ENCODE data around the gene OR8D1.

OR8D1 gene

DNA sequence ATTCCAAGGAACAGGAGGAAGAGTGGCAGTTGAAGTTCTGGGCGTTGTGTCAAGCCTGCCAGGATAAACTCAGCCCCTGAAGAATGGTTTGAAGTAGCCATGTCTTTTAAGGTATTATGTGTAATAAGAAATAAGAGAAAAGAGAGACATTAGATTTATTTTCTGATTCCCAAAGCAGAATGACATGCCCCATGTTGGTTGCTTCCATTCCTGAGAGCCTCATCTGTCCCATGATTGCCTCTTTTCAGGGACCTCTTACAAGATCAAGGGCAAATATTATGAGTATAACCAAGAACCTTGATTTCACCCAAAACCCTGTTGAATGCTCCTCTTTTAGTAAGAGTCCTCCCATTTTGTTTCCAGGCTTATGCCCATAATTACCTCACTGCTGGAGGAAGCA, 6.3 kb upstream of the OR8D1 start, which contains the start of gene OR8D2:
Gene OR8D2, minus strand, starts transcription at position 101 of the 400 bp plus-strand sequence. Its CDS starts 0 bp downstream, at position 101.
- no peaks in the 10 kb centered on the region for H3K36me3 ChIP-seq
- no peak for DNase-seq
- H3K27me3 ChIP-seq (ENCODE audit: insufficient read depth, low read depth, severe bottlenecking), result no peaks in the 10 kb centered on the region
- no peak within 1 kb of the TSS for H3K27ac ChIP-seq
- H3K9me3 ChIP-seq (ENCODE audit: severe bottlenecking), result no peaks in the 10 kb centered on the region
- H3K4me3 ChIP-seq (ENCODE audit: low read depth, low read length), result no peak within 1 kb of the TSS
- TF ChIP-seq, protein P1, sequence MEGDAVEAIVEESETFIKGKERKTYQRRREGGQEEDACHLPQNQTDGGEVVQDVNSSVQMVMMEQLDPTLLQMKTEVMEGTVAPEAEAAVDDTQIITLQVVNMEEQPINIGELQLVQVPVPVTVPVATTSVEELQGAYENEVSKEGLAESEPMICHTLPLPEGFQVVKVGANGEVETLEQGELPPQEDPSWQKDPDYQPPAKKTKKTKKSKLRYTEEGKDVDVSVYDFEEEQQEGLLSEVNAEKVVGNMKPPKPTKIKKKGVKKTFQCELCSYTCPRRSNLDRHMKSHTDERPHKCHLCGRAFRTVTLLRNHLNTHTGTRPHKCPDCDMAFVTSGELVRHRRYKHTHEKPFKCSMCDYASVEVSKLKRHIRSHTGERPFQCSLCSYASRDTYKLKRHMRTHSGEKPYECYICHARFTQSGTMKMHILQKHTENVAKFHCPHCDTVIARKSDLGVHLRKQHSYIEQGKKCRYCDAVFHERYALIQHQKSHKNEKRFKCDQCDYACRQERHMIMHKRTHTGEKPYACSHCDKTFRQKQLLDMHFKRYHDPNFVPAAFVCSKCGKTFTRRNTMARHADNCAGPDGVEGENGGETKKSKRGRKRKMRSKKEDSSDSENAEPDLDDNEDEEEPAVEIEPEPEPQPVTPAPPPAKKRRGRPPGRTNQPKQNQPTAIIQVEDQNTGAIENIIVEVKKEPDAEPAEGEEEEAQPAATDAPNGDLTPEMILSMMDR (IDR thresholded peaks at IDR 0.05; ENCODE audit: low read depth, low read length), result no peak

DNA sequence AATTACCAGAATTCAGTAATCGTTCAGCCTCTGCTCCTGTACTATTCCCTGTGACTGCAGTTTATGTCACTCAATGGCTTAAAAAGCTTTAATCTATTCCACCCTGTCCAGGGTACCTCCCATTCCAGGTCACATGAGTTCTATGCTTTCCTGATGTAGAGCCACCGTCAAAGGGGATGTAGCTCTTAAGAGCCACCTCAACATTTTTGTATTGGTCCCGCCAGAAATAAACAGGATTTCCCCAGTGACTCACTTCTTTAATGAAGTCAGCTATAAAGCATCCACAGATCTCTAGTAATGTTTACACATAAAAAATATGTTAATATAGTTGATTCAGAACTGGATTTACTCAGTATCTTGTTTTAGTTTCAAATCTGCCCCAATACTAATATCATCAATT, 1.3 kb upstream of the OR8D1 start:
- DNase-seq, result no peak
- H3K27me3 ChIP-seq (ENCODE audit: insufficient read depth, low read depth, severe bottlenecking), result no peaks in the 10 kb centered on the region
- no peak overlapping the region for H3K27ac ChIP-seq
- no peaks in the 10 kb centered on the region for H3K9me3 ChIP-seq (ENCODE audit: severe bottlenecking)
- no peaks in the 10 kb centered on the region for H3K36me3 ChIP-seq
- TF ChIP-seq, protein P1 (IDR thresholded peaks at IDR 0.05; ENCODE audit: low read depth, low read length), result no peak
- H3K4me3 ChIP-seq (ENCODE audit: low read depth, low read length), result no peak overlapping the region

DNA sequence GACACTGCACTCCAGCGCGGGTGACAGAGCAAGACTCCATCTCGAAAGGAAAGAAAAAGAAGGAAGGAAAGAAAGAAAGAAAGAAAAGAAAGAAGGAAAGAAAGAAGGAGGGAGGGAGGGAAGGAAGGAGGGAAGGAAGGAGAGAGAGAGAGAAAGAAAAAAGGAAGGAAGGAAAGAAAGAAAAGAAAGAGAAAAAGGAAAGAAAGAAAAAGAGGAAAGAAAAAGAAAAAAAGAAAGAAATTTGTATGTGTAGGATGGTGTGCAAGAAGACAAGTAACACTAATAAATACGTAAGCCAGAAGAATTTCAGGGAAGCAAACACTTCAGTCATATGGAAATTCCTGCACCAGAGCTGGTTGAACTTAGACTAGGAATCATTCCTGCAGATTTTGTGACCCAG, 618 bp downstream of the OR8D1 start:
- H3K36me3 ChIP-seq, result no peaks in the 10 kb centered on the region
- no peak overlapping the region for H3K27ac ChIP-seq
- H3K9me3 ChIP-seq (ENCODE audit: severe bottlenecking), result no peaks in the 10 kb centered on the region
- TF ChIP-seq, protein P1 (IDR thresholded peaks at IDR 0.05; ENCODE audit: low read depth, low read length), result no peak
- no peak overlapping the region for H3K4me3 ChIP-seq (ENCODE audit: low read depth, low read length)
- H3K27me3 ChIP-seq (ENCODE audit: insufficient read depth, low read depth, severe bottlenecking), result no peaks in the 10 kb centered on the region
- DNase-seq, result no peak

DNA sequence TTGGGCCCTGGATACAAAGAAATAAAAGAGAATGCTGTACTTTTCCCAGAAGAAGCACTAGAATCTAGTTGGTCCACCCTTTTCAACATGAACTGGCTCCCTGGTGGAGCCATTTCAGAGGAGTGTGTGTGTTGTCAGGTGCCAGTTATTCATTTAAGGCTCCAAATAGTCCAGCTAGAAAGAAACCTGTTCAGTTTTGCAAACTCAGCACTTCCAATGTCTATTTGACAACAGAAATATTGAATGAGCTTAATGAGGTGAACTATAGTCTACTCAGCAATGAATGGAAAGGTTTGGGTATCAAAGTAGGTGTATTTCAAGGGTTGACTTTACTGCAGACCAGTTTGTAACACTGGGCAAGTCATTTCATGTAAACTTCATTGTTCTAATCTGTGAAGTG, 2.1 kb downstream of the OR8D1 start:
- no peak for DNase-seq
- TF ChIP-seq, protein P1 (IDR thresholded peaks at IDR 0.05; ENCODE audit: low read depth, low read length), result no peak

DNA sequence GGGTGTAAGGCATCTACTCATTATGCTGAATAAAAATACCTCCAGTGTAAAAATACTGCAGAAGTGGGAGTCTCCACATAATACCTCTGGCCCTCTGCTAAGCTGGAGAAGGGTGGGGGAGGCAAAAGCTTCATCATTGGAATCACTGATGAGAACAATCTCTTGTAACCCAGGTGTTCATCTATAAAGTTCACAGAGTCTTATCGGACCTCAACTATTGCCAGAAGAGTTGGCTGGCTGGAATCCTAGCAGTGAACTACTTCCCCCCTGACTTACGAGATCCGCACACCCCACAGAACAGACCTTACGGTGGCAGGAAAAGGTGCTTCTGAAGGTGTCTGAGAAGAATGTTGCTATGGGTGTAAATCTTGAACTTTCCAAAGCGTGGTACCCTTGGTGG, 2.5 kb downstream of the OR8D1 start:
- Histone ChIP-seq H3K4me3 (ENCODE audit: low read depth, low read length) (no peak overlapping the region), H3K36me3 (no peaks in the 10 kb centered on the region), H3K27ac (no peak overlapping the region), H3K27me3 (ENCODE audit: insufficient read depth, low read depth, severe bottlenecking) (no peaks in the 10 kb centered on the region), H3K9me3 (ENCODE audit: severe bottlenecking) (no peaks in the 10 kb centered on the region)
- TF ChIP-seq, protein P1 (IDR thresholded peaks at IDR 0.05; ENCODE audit: low read depth, low read length), result no peak
- no peak for DNase-seq

More for the DNA sequence above, 2.1 kb downstream of the OR8D1 start:
- Histone ChIP-seq H3K9me3 (ENCODE audit: severe bottlenecking) (no peaks in the 10 kb centered on the region), H3K4me3 (ENCODE audit: low read depth, low read length) (no peak overlapping the region), H3K36me3 (no peaks in the 10 kb centered on the region), H3K27me3 (ENCODE audit: insufficient read depth, low read depth, severe bottlenecking) (no peaks in the 10 kb centered on the region), H3K27ac (no peak overlapping the region)

DNA sequence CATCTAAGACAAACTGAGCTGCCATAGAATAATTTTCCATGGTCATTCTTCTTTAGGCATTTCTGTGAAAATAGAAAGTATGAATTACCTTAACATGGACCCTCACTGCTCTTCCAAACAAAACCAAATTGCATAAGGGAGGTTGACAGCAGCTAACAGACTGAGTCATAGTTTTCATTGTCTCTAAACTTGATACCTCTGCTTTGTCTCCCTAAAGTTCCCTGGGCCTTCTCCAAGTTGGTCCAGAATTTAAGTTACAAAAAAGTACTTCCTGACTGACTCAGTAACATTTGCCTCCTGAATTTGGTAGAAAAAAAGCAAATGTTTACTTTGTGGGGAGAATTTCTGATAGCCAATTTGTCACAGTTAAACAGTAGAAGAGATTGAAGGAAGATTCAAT, 3.0 kb downstream of the OR8D1 start:
- H3K4me3 ChIP-seq (ENCODE audit: low read depth, low read length), result no peak overlapping the region
- H3K36me3 ChIP-seq, result no peaks in the 10 kb centered on the region
- H3K27me3 ChIP-seq (ENCODE audit: insufficient read depth, low read depth, severe bottlenecking), result no peaks in the 10 kb centered on the region
- DNase-seq, result no peak
- no peak overlapping the region for H3K27ac ChIP-seq
- TF ChIP-seq, protein P1 (IDR thresholded peaks at IDR 0.05; ENCODE audit: low read depth, low read length), result no peak
- no peaks in the 10 kb centered on the region for H3K9me3 ChIP-seq (ENCODE audit: severe bottlenecking)

Data from WERI-Rb-1 (cell line).